Spleen (tissue), 7 donors: ENCODE data around the gene PTRH1.

Experiments
- CTCF ChIP-seq, 11 experiments: fragments of 200-600 bp in 7 of 11; fragments of 450-650 bp in 4 of 11; sonication (generic) in 4 of 11; IDR thresholded peaks in 8 of 11; conservative IDR thresholded peaks in 3 of 11; 1 replicate in 7 of 11; 2 replicates in 4 of 11; pipeline versions ENCODE4 v1.4.0 to v1.8.0; 2016 to 2021; ENCODE audit warnings: antibody characterized with exemption in 11 of 11, inconsistent platforms in 4 of 11, mild to moderate bottlenecking in 1 of 11
- POLR2A ChIP-seq, 3 donors: fragments of 450-650 bp; IDR thresholded peaks; one replicate each; pipeline ENCODE4 v1.5.1; 2017; ENCODE audit warnings: antibody characterized with exemption in 3 of 3, mild to moderate bottlenecking in 1 of 3
- donor health status: DM: no; HTN: no; CAD: no; lungs with moderate emphysema.
- donor health status: DM: no; HTN: no; CAD: no.
- donor health status: DM: no; HTN: no; CAD: no.

GRCh38 chr9:127703289-127703946, 12.0 kb downstream of the PTRH1 start:
- TF ChIP-seq CTCF (IDR thresholded peaks at IDR 0.05 in 8 of 11, conservative IDR thresholded peaks at IDR 0.05 in 3 of 11), result no peak
- TF ChIP-seq POLR2A (IDR thresholded peaks at IDR 0.05), result no peak
